ENCODE results near the gene BCAR1. TPM values are rescaled to one million over a fixed set of nuclear protein-coding genes. Genes with fewer than 3 reads are reported as not detected.
"Not testable (repeated sequence)": the region's sequence is repeated elsewhere in the genome, so short reads cannot be mapped to it uniquely, and the experiment has no call there.

Gene BCAR1
- total RNA-seq, 1 donor, result 75.3 TPM

DNA sequence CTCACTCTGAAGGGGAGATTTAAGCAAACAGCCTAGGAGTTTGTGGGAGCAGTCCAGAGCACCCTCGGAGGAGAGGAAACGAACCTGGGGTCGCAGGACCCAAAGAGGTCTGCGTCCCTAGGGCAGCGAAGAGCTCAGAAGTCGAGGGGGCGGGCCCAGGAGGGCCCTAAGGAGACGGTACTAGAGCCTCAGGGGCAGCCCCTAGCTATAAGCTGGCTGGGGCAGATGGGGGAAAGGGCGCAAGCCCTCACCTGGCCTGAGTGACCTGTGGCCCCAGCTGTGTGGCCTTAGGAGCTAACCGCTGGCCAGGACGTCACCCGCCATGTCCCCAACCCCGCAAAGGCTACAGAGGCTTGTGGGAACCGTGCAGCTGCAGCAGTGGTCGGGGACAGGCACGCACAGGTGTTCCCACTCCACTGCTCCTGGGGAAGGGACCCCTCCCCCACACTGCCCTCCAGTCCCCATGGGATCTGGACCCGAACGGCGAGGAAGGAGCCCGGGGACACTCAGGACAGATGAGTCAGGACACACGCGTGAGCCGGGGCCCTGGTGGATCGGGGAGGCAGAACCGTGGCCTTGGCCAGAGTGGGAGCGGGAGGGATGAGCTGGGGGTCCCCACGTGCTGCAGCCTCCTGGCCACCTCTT, 42.4 kb downstream of the BCAR1 start:
- no peak overlapping the region for H2AFZ ChIP-seq (ENCODE audit: low read length)
- no peak overlapping the region for H3K4me3 ChIP-seq (ENCODE audit: insufficient read depth, low read length)
- DNase-seq (ENCODE audit: insufficient read length, low spot score, missing footprints), result peak; percentile 78
- no peak overlapping the region for H3K4me2 ChIP-seq (ENCODE audit: insufficient read depth, low read length)
- no peaks in the 10 kb centered on the region for H3K36me3 ChIP-seq (ENCODE audit: insufficient read depth, low read length)
- no peaks in the 10 kb centered on the region for H3K27me3 ChIP-seq (ENCODE audit: insufficient read depth, low read length)
- H3K4me1 ChIP-seq (ENCODE audit: insufficient read depth, low read length), result no peaks in the 10 kb centered on the region
- TF ChIP-seq, protein P1, sequence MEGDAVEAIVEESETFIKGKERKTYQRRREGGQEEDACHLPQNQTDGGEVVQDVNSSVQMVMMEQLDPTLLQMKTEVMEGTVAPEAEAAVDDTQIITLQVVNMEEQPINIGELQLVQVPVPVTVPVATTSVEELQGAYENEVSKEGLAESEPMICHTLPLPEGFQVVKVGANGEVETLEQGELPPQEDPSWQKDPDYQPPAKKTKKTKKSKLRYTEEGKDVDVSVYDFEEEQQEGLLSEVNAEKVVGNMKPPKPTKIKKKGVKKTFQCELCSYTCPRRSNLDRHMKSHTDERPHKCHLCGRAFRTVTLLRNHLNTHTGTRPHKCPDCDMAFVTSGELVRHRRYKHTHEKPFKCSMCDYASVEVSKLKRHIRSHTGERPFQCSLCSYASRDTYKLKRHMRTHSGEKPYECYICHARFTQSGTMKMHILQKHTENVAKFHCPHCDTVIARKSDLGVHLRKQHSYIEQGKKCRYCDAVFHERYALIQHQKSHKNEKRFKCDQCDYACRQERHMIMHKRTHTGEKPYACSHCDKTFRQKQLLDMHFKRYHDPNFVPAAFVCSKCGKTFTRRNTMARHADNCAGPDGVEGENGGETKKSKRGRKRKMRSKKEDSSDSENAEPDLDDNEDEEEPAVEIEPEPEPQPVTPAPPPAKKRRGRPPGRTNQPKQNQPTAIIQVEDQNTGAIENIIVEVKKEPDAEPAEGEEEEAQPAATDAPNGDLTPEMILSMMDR (IDR thresholded peaks at IDR 0.05; ENCODE audit: extremely low read depth, low read depth, low read length), result no peak
- no peak overlapping the region for H3K27ac ChIP-seq (ENCODE audit: low read depth, low read length)
- no peaks in the 10 kb centered on the region for H3K9me3 ChIP-seq (ENCODE audit: low read depth, low read length)
- H3K79me2 ChIP-seq (ENCODE audit: insufficient read depth, low read length), result no peaks in the 10 kb centered on the region
- H4K20me1 ChIP-seq (ENCODE audit: insufficient read depth, low read length), result no peaks in the 10 kb centered on the region

GRCh38 chr16:75208242-75208825, 43.1 kb downstream of the BCAR1 start:
- TF ChIP-seq, protein P1 (IDR thresholded peaks at IDR 0.05; ENCODE audit: extremely low read depth, low read depth, low read length), result no peak
- Histone ChIP-seq H4K20me1 (ENCODE audit: insufficient read depth, low read length) (no peaks in the 10 kb centered on the region), H3K4me3 (ENCODE audit: insufficient read depth, low read length) (no peak overlapping the region), H3K36me3 (ENCODE audit: insufficient read depth, low read length) (no peaks in the 10 kb centered on the region), H3K9me3 (ENCODE audit: low read depth, low read length) (no peaks in the 10 kb centered on the region), H3K4me1 (ENCODE audit: insufficient read depth, low read length) (no peaks in the 10 kb centered on the region), H3K79me2 (ENCODE audit: insufficient read depth, low read length) (no peaks in the 10 kb centered on the region), H2AFZ (ENCODE audit: low read length) (no peak overlapping the region), H3K27ac (ENCODE audit: low read depth, low read length) (no peak overlapping the region), H3K27me3 (ENCODE audit: insufficient read depth, low read length) (no peaks in the 10 kb centered on the region), H3K4me2 (ENCODE audit: insufficient read depth, low read length) (no peak overlapping the region)
- peak; percentile 72 for DNase-seq (ENCODE audit: insufficient read length, low spot score, missing footprints)

DNA sequence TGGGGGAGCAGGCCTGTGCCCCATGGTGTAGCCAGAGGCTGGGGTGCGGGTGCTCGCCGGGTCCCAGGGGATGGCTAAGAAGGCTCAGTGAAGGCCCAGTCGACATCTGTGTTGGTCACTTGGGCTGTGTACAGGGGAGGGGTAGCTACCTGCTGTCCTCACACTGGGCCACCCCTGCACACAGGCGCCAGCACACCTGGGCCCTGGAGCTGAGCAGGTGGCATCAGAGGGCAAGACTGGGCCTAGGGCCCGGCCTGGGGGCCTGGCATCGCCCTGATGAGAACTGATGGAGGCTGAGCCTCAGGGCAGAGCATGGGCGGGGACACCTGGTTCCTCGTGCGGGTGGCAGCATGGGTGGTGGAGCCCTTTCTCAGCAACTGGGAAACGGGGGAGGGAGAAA, 43.6 kb downstream of the BCAR1 start:
- DNase-seq (ENCODE audit: insufficient read length, low spot score, missing footprints), result peak; percentile 77
- H3K36me3 ChIP-seq (ENCODE audit: insufficient read depth, low read length), result no peaks in the 10 kb centered on the region
- TF ChIP-seq, protein P1 (IDR thresholded peaks at IDR 0.05; ENCODE audit: extremely low read depth, low read depth, low read length), result no peak
- H3K4me3 ChIP-seq (ENCODE audit: insufficient read depth, low read length), result no peak overlapping the region
- H3K4me1 ChIP-seq (ENCODE audit: insufficient read depth, low read length), result no peaks in the 10 kb centered on the region
- no peak overlapping the region for H3K27ac ChIP-seq (ENCODE audit: low read depth, low read length)
- H4K20me1 ChIP-seq (ENCODE audit: insufficient read depth, low read length), result no peaks in the 10 kb centered on the region
- H3K79me2 ChIP-seq (ENCODE audit: insufficient read depth, low read length), result no peaks in the 10 kb centered on the region
- H3K27me3 ChIP-seq (ENCODE audit: insufficient read depth, low read length), result no peaks in the 10 kb centered on the region
- no peaks in the 10 kb centered on the region for H3K9me3 ChIP-seq (ENCODE audit: low read depth, low read length)
- H3K4me2 ChIP-seq (ENCODE audit: insufficient read depth, low read length), result no peak overlapping the region
- H2AFZ ChIP-seq (ENCODE audit: low read length), result no peak overlapping the region

- Histone ChIP-seq H3K9me3 (ENCODE audit: low read depth, low read length) (no peaks in the 10 kb centered on the region), H3K27me3 (ENCODE audit: insufficient read depth, low read length) (no peaks in the 10 kb centered on the region), H3K4me2 (ENCODE audit: insufficient read depth, low read length) (no peak within 1 kb of the TSS), H4K20me1 (ENCODE audit: insufficient read depth, low read length) (no peaks in the 10 kb centered on the region), H3K79me2 (ENCODE audit: insufficient read depth, low read length) (no peaks in the 10 kb centered on the region), H3K27ac (ENCODE audit: low read depth, low read length) (no peak within 1 kb of the TSS), H3K4me3 (ENCODE audit: insufficient read depth, low read length) (no peak within 1 kb of the TSS), H3K36me3 (ENCODE audit: insufficient read depth, low read length) (no peaks in the 10 kb centered on the region), H2AFZ (ENCODE audit: low read length) (no peak within 1 kb of the TSS), H3K4me1 (ENCODE audit: insufficient read depth, low read length) (no peaks in the 10 kb centered on the region)
- peak; percentile 59 for DNase-seq (ENCODE audit: insufficient read length, low spot score, missing footprints)
- TF ChIP-seq, protein P1 (IDR thresholded peaks at IDR 0.05; ENCODE audit: extremely low read depth, low read depth, low read length), result no peak
Measured at GRCh38 chr16:75206749-75207451, 44.5 kb downstream of the BCAR1 start, which contains the start of gene CTRB2. Gene CTRB2, minus strand, starts transcription at chr16:75207161. Its CDS starts 20 bp downstream, at chr16:75207141.

GRCh38 chr16:75205961-75206748, 45.3 kb downstream of the BCAR1 start:
- DNase-seq (ENCODE audit: insufficient read length, low spot score, missing footprints), result peak; percentile 84
- not testable (repeated sequence) for H3K4me2 ChIP-seq (ENCODE audit: insufficient read depth, low read length); H3K4me3 ChIP-seq (ENCODE audit: insufficient read depth, low read length); H3K36me3 ChIP-seq (ENCODE audit: insufficient read depth, low read length); H3K27me3 ChIP-seq (ENCODE audit: insufficient read depth, low read length); H3K79me2 ChIP-seq (ENCODE audit: insufficient read depth, low read length); H2AFZ ChIP-seq (ENCODE audit: low read length); H3K4me1 ChIP-seq (ENCODE audit: insufficient read depth, low read length); H4K20me1 ChIP-seq (ENCODE audit: insufficient read depth, low read length); H3K9me3 ChIP-seq (ENCODE audit: low read depth, low read length); H3K27ac ChIP-seq (ENCODE audit: low read depth, low read length)
